Inferior parietal cortex (tissue), 1 donor: Measurements from ENCODE around the gene CCR5.
"Not testable (repeated sequence)": the region's sequence is repeated elsewhere in the genome, so short reads cannot be mapped to it uniquely, and the experiment has no call there.

Experiments used
- DNase-seq: peaks from one replicate; pipeline ENCODE4 v3.0.0-alpha.2; 2016; ENCODE audit errors: extremely low spot score

CCR5 gene

DNA sequence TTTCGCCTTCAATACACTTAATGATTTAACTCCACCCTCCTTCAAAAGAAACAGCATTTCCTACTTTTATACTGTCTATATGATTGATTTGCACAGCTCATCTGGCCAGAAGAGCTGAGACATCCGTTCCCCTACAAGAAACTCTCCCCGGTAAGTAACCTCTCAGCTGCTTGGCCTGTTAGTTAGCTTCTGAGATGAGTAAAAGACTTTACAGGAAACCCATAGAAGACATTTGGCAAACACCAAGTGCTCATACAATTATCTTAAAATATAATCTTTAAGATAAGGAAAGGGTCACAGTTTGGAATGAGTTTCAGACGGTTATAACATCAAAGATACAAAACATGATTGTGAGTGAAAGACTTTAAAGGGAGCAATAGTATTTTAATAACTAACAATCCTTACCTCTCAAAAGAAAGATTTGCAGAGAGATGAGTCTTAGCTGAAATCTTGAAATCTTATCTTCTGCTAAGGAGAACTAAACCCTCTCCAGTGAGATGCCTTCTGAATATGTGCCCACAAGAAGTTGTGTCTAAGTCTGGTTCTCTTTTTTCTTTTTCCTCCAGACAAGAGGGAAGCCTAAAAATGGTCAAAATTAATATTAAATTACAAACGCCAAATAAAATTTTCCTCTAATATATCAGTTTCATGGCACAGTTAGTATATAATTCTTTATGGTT, at the start of gene CCR5:
Gene CCR5 (plus strand): TSS at position 108 of the 680 bp plus-strand sequence. CDS start 1,957 bp downstream, outside the sequence.
- DNase-seq, result no peak

DNA sequence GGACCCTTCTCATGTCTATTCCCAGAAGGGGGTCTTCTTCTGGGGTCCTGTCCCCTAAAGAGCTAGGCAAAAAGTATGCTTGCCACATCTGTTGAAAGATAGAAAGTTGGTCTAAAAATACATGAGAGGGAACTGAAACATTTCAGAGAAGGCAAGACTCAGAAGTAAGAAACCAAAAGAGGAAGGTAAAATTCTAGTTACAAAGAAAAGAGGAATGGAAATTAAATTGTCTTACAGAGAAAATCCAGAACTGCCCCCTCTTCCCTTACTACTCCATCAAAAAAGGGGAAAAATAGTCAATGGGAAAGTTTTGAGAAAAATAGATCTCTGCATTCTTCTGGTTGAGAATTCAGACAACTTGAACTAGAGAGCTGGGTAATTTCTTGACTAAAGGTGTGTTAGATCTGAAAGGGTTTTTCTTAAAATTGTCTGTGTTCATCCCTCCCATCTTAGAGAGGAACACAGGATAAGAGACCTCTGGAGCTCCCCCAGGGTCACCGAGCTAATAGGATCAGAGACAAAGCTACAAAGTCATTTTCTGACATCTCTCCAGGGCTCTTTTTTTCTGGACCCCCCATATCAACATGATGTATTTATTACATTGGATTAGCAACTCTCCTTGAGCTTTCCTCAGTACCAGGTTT, 49.2 kb upstream of the CCR5 start:
- DNase-seq, result no peak

- DNase-seq, result no peak
Measured at GRCh38 chr3:46324036-46324435, 46.7 kb upstream of the CCR5 start.

DNA sequence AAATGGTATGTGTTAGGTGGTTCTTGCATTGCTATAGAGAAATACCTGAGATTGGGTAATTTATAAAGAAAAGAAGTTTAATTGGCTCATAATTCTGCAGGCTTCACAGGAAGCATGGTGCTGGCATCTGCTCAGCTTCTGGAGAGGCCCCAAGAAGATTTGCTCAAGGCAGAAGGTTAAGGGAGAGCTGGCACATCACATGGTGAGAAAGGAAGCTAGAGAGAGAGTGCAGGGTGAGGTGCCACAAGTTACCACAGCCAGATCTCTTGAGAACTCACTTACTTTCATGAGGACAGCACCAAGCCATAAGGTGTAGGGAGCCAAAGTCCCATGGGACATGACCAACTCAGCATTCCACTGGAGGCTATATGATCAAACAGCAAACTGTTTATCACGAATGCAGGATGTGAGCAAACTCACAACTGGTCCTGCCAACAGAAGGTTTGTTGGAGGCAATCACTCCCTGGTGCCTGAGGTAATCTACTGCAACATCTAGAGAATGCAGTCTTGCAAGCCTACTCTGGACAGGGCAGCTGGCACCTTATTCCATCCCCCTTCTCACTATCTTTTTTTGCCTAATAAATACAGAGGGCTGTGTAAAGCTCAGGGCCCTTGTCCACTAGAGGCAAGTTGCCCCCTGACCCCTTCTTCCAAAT, 45.0 kb upstream of the CCR5 start:
- no peak for DNase-seq

GRCh38 chr3:46330676-46331075, 40.1 kb upstream of the CCR5 start:
- DNase-seq, result not testable (repeated sequence)

DNA sequence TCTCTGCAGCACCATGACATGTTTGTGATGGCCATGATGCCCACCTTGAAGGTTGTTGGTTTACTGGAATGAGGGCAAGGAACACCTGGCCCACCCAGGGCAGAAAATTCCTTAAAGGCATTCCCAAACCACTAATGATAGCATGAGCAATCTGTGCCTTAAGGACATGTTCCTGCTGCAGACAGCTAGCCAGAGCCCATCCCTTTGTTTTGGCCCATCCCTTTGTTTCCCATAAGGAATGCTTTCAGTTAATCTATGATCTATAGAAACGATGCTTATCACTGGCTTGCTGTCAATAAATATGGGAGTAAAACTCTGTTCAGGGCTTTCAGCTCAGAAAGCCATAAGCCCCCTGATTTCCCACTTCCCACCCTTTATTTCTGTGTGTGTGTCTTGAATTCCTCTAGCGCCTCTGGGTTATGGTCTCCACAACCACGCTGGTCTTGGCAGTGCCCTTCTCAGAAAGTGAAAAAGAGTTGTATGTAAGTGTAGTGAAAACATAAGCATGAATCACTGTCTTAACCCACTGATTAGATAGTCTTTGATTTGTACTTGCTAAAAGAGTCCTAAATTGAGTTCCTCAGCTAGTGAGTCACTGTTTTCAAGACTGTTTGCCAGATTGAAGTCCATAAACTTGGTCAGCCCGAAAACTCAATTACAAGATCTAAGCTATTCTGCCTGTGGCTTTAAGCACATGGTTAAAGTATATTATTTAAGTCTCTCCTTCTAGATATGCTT, 35.8 kb upstream of the CCR5 start:
- no peak for DNase-seq

- DNase-seq, result no peak
Measured at GRCh38 chr3:46335541-46335940, 35.2 kb upstream of the CCR5 start.

DNA sequence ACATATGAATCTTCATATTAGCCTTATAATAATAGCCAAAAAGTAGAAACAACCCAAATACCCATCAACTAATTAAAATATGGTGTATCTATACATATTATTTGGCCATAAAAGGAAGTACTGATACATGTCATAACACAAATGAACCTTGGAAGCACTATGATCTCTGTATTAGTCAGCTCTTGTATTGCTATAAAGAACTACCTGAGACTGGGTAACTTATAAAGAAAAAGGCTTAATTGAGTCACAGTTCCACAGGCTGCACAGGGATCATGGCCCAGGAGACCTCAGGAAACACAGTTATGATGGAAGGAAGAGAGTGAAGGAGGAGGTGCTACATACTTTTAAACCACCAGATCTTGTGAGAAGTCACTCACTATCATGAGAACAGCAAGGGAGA, 32.8 kb upstream of the CCR5 start:
- no peak for DNase-seq

- no peak for DNase-seq
Measured at GRCh38 chr3:46338840-46339239, 31.9 kb upstream of the CCR5 start.

GRCh38 chr3:46344476-46344875, 26.3 kb upstream of the CCR5 start:
- DNase-seq, result no peak

DNA sequence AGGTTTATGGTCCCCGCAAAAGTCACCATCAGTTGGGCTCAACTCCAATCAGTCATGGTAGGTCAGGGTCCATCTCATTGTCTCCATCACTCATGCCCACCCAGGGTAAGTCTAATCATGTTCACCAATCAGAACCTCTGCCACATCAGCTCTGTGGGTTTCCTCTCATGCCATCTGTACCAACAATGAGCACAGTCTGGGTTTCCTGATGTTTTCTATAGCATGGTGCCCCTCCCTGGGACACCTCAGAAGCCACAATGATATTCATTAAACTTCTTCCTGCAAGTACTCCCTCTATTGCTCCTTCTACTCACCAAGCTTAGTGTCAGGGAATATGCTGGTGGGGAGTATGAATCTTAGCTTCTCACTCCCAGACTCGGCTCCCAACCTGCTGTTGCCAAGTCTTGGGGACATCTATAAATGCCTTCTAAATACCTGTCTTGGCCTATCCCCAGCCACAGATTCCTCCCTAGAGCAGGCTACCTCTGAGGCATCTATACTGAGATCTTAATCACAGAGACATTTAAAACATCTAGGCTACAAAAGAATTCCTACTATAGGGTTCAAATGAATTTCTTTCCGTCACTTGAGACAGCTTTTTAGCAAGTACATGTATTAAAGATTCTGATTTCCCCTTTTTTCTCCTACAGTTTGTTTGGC, 21.8 kb upstream of the CCR5 start:
- no peak for DNase-seq

GRCh38 chr3:46349484-46350261, 21.1 kb upstream of the CCR5 start:
- DNase-seq, result no peak

DNA sequence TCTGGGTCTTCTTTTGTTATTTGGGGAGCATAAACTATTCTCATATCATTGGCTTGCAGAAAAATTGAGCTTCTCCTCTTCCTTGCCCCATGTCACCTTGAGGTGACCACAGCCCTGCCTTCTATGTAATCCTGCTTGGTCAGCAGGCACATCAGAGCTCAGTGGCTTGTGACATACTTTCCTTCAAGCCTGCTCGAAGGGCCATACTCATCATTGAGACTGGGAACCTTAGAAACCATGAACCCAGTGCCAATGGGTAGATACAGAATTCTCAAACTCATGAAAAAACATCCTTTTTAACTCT, 20.5 kb upstream of the CCR5 start:
- DNase-seq, result no peak

DNA sequence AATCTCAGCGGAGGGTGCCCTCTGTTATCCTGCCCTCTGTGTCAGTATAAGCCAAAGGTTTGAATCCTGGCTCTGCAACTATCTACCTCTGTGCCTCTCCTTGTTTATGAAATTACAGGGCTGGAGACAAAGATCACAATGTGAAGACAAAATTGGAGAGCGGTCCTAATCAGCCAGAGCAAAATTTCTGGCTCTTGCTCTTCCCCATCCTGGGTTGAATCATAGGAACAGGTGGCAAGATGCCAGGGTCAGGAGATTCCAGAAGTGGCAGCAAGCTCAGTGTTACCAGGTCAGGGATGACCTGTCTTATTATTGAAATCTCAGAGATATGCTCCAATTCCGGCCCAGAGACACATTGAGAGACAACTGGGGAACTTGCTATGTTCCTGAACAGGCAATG, 19.1 kb upstream of the CCR5 start:
- DNase-seq, result no peak

GRCh38 chr3:46353090-46353489, 17.7 kb upstream of the CCR5 start:
- DNase-seq, result no peak

DNA sequence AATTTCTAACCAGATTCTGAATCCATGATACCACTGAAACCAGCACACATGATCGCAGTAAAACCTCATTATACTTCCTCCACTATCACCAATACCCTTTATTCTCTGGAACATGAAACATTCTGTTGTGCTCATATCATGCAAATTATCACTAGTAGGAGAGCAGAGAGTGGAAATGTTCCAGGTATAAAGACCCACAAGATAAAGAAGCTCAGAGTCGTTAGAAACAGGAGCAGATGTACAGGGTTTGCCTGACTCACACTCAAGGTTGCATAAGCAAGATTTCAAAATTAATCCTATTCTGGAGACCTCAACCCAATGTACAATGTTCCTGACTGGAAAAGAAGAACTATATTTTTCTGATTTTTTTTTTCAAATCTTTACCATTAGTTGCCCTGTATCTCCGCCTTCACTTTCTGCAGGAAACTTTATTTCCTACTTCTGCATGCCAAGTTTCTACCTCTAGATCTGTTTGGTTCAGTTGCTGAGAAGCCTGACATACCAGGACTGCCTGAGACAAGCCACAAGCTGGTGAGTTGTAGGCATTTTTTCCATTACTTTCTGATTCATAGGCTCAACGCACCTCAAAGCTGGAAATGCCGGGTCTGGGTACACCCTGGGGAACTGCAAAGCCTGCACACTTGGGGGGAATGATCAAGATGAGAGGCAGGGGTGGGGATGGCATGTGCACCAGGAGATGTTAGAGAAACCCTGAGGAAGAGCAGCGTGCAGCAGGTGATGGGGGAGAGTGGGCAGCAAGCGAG, 16.9 kb upstream of the CCR5 start, which contains the start of gene CCR2:
Gene CCR2 (plus strand): TSS at position 465 of the 764 bp plus-strand sequence. CDS start 3,417 bp downstream, outside the sequence.
- no peak for DNase-seq

GRCh38 chr3:46354478-46354877, 16.3 kb upstream of the CCR5 start:
- DNase-seq, result no peak

DNA sequence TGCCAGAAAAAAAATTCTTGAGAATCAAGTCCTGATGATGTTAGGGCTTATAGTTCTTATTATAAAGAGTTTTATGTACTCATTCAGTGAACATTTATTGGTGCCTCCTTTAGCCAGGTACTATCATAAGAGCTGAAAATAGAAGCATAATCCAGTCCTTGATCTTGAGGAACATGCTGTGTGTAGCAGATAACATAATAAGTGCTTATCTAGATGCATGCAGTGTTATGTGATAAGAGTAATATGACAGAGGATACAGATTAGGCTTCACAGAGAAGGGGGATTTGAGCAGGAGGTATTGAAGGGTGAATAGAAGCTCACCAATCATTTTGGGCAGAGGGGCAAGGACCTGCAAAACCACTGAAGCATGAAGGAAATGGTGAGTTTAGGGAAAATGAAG, 15.8 kb upstream of the CCR5 start:
- DNase-seq, result no peak

GRCh38 chr3:46356276-46356675, 14.5 kb upstream of the CCR5 start:
- no peak for DNase-seq

- DNase-seq, result no peak
Measured at GRCh38 chr3:46356909-46357308, 13.8 kb upstream of the CCR5 start.
